Natural killer cell treated with Interleukin-12 subunit alpha and Interleukin-12 subunit beta and Interleukin-15 and Interleukin-18, amount 100 ng/mL, for 72 hours (primary cell): Measurements from ENCODE around the gene SLC16A11. TPM values are rescaled to one million over a fixed set of nuclear protein-coding genes. Genes with fewer than 3 reads are reported as not detected.
A peak's percentile ranks its signal among the peaks of the same experiment; 100 is the strongest.

Source experiments
- ATAC-seq, 2 donors: fragments of 150-1000 bp; cut with Tn5 transposase in 1 of 2; sonication (Bioruptor Pico), chemical (Tn5 transposase) in 1 of 2; 2 replicates each; pipeline ENCODE4 v1.10.0; 2021
- DNase-seq: peaks from one replicate; pipeline ENCODE4 v3.0.0; 2022; ENCODE audit warnings: low spot score
- H3K27ac Mint-ChIP-seq, 2 donors: 1 replicate in 1 of 2; 2 replicates in 1 of 2; pipeline ENCODE4 v1.8.0; 2022; ENCODE audit warnings: mixed read lengths in 2 of 2, mild to moderate bottlenecking in 1 of 2, moderate library complexity in 1 of 2
- H3K27me3 Mint-ChIP-seq, 2 donors: 1 replicate in 1 of 2; 2 replicates in 1 of 2; pipeline ENCODE4 v1.8.0; 2022; ENCODE audit warnings: mixed read lengths in 2 of 2
- H3K36me3 Mint-ChIP-seq: one replicate; pipeline ENCODE4 v1.8.0; 2022; ENCODE audit warnings: mixed read lengths
- H3K4me1 Mint-ChIP-seq, 2 donors: 1 replicate in 1 of 2; 2 replicates in 1 of 2; pipeline ENCODE4 v1.8.0; 2022; ENCODE audit warnings: low read depth in 2 of 2, mixed read lengths in 2 of 2, mild to moderate bottlenecking in 1 of 2
- H3K4me3 Mint-ChIP-seq: one replicate; pipeline ENCODE4 v1.8.0; 2022; ENCODE audit warnings: mixed read lengths
- H3K9me3 Mint-ChIP-seq: 2 replicates; pipeline ENCODE4 v1.8.0; 2022; ENCODE audit warnings: mixed read lengths
- total RNA-seq, 2 donors: library from RNA; stranded (reverse); gene quantifications; one replicate each; pipeline ENCODE4 v1.2.3, GENCODE V29; 2022

Gene SLC16A11
- total RNA-seq, 2 donors from 2014 or later: 1.2 to 1.7 TPM

DNA sequence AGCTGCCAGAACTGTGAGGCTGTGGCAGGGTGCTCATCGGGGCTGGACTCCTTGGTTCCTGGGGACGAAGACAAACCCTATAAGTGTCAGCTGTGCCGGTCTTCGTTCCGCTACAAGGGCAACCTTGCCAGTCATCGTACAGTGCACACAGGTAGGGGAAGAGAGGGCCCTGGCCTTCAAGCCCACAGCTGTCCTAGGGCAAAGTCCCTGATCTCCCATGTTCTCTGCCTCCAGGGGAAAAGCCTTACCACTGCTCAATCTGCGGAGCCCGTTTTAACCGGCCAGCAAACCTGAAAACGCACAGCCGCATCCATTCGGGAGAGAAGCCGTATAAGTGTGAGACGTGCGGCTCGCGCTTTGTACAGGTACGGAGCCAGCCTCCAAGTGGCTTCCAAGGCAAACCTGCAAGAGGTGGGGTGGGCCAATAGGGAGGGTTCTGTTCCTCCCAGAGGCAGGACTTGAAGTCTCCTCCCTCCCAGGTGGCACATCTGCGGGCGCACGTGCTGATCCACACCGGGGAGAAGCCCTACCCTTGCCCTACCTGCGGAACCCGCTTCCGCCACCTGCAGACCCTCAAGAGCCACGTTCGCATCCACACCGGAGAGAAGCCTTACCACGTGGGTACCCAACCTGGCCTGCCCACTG is 17.3 kb downstream of the SLC16A11 start:
- no peaks in the 10 kb centered on the region for H3K36me3 Mint-ChIP-seq
- no peaks in the 10 kb centered on the region for H3K9me3 Mint-ChIP-seq
- H3K4me3 Mint-ChIP-seq: no peak overlapping the region
- peak overlapping the region in 1 of 2 donors; percentile 62 for H3K27ac Mint-ChIP-seq
- peaks cover 52 to 56% of the 10 kb centered on the region in 2 donors for H3K4me1 Mint-ChIP-seq
- DNase-seq: no peak
- H3K27me3 Mint-ChIP-seq: no peaks in the 10 kb centered on the region
- no peak for ATAC-seq

DNA sequence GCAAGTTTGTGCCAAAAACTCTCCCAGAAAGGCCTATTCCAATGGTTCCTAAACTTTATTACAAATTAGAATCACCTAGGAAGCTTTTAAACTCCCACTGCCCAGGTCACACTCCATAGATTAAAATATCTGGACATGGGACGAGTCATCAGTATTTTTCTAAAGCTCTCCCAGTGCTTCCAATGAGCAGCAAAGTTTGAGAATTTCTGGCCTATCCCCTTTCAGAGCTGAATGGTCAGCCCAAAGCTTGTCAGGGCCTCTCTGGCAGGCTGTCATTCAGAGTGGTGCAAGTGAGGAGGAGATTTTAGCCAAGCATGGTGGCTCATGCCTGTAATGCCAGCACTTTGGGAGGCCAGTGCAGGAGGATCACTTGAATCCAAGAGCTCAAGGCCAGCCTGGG is 18.6 kb downstream of the SLC16A11 start:
- DNase-seq (no peak), ATAC-seq (no peak)
- Mint-ChIP-seq H3K27me3 (no peaks in the 10 kb centered on the region), H3K4me1 (peaks cover 58 to 62% of the 10 kb centered on the region in 2 donors), H3K36me3 (no peaks in the 10 kb centered on the region), H3K9me3 (no peaks in the 10 kb centered on the region), H3K4me3 (no peak overlapping the region), H3K27ac (peak overlapping the region in 1 of 2 donors; percentile 68)

DNA sequence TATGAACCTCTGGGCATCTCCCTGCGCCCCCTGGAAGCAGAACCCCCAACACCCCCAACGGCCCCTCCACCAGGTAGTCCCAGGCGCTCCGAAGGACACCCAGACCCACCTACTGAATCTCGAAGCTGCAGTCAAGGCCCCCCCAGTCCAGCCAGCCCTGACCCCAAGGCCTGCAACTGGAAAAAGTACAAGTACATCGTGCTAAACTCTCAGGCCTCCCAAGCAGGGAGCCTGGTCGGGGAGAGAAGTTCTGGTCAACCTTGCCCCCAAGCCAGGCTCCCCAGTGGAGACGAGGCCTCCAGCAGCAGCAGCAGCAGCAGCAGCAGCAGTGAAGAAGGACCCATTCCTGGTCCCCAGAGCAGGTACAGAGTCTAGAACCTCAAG is 19.5 kb downstream of the SLC16A11 start:
- ATAC-seq: no peak
- H3K27ac Mint-ChIP-seq: peak overlapping the region in 1 of 2 donors; percentile 68
- no peaks in the 10 kb centered on the region for H3K27me3 Mint-ChIP-seq
- H3K9me3 Mint-ChIP-seq: no peaks in the 10 kb centered on the region
- no peak for DNase-seq
- no peak overlapping the region for H3K4me3 Mint-ChIP-seq
- H3K4me1 Mint-ChIP-seq: peaks cover 51 to 58% of the 10 kb centered on the region in 2 donors
- H3K36me3 Mint-ChIP-seq: no peaks in the 10 kb centered on the region

DNA sequence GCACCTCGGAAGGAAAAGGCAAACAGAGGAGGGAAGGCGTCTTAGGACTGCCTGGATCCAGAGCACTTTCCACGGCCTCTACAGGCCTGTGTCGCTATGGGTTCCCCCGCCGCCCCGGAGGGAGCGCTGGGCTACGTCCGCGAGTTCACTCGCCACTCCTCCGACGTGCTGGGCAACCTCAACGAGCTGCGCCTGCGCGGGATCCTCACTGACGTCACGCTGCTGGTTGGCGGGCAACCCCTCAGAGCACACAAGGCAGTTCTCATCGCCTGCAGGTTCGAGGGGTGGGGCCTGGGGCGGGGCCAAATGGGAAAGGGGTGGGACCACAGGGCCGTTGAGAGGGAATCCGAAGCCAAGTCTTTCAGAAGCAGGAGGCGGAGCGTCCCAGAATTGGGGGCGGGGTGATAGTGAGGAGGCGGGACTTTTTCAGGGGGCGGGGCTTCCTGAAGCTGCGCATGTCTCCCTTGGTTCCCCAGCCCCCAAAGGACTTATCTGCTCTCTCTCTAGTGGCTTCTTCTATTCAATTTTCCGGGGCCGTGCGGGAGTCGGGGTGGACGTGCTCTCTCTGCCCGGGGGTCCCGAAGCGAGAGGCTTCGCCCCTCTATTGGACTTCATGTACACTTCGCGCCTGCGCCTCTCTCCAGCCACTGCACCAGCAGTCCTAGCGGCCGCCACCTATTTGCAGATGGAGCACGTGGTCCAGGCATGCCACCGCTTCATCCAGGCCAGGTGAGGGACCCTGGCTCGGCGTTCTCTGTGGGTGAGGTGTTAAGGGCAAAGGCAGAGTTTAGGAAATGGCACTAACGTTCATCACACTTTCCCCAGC is 20.1 kb downstream of the SLC16A11 start:
- Mint-ChIP-seq H3K27me3 (no peaks in the 10 kb centered on the region), H3K4me1 (peaks cover 49 to 55% of the 10 kb centered on the region in 2 donors), H3K27ac (peak overlapping the region; percentile 74 to 90), H3K36me3 (no peaks in the 10 kb centered on the region), H3K9me3 (no peaks in the 10 kb centered on the region), H3K4me3 (peak overlapping the region; percentile 80)
- peak; percentile 89 to 94 for ATAC-seq
- DNase-seq: peak; percentile 96

DNA sequence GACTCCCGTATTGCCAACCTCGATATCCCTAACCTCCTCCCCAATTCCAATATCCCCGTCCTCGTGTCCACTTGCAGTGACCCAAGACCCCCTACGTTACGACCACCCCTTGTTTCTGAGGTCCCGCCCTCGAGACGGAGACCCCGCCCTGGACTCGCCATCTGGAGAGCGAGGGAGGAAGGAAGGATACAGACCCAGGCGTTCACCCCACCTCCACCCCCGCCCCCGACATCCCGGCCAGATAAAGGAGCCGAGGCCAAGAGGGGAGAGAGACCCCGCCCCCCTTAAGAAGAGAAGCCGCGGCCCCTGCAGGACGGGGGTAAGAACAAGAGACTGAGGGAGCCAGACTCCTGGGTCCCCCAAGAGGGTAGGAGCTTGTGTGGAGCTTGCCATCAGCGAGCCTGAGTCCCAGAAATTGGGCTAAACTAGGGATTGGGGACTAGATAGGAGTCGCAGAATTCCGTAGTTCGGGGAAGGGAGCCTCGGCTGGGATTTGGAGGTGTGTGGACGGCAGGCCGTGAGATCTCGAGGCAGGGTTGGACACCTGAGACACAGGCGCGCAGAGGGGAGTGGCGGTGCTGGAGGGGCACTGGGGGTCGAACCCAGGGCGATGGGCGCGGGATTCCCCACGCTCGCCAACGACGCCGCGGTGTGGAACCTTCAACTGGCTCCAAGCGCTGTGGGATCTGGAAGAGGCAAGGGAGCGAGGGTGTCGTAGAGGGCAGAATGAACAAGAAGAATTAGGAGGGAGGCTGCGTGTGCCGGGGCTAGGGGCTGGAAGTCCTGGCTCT is 20.9 kb downstream of the SLC16A11 start, which contains the start of gene BCL6B:
Gene BCL6B (plus strand): TSS at position 270 of the 791 bp plus-strand sequence. CDS start 622 bp downstream, outside the sequence.
- H3K4me1 Mint-ChIP-seq: peaks cover 47 to 53% of the 10 kb centered on the region in 2 donors
- H3K27me3 Mint-ChIP-seq: no peaks in the 10 kb centered on the region
- H3K36me3 Mint-ChIP-seq: no peaks in the 10 kb centered on the region
- H3K4me3 Mint-ChIP-seq: peak within 1 kb of the TSS; percentile 80
- ATAC-seq (no peak), DNase-seq (no peak)
- H3K27ac Mint-ChIP-seq: peak within 1 kb of the TSS; percentile 74 to 90
- H3K9me3 Mint-ChIP-seq: no peaks in the 10 kb centered on the region

DNA sequence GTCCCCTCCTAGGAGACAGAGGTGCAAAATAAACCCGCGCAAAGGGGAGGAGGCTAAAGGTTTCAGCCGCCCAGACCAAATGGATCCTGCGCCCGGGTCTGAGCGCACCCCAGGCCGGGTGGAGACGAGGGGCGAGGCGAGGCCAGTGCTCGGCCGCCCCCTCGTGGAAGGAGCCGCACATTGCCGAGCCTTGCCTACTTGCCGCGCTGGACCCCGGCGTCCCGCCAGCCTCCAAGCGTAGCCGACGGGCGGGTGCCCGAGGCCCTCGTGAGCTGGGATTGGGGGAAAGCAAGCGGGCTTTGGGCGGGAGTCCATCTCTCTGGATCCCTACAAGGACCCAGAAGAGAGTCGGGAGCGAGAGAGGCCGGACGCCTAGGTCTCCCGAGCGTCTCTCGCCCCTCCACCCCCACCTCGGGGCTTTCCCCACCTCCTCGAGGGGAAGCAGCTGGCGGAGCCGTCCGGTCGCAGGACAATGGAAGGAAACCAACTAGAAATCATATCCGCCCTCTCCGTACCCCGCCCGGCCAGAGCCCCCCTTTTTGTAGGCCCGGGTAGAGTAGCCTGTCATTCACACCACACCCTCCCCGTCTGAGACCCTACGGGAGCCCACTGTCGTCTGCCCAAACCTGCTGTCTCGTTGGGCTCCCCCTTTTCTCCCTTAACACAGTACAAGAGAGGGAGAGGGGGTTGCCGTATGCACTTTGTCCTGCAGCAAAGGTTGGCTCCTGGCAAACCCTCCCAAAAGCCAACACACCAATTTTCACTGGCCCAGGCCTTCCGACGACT is 21.7 kb downstream of the SLC16A11 start:
- no peaks in the 10 kb centered on the region for H3K27me3 Mint-ChIP-seq
- peak overlapping the region; percentile 74 to 90 for H3K27ac Mint-ChIP-seq
- DNase-seq: peak; percentile 87
- peak overlapping the region; percentile 80 for H3K4me3 Mint-ChIP-seq
- peak; percentile 80 to 84 for ATAC-seq
- H3K4me1 Mint-ChIP-seq: peaks cover 49 to 56% of the 10 kb centered on the region in 2 donors
- H3K9me3 Mint-ChIP-seq: no peaks in the 10 kb centered on the region
- no peaks in the 10 kb centered on the region for H3K36me3 Mint-ChIP-seq

DNA sequence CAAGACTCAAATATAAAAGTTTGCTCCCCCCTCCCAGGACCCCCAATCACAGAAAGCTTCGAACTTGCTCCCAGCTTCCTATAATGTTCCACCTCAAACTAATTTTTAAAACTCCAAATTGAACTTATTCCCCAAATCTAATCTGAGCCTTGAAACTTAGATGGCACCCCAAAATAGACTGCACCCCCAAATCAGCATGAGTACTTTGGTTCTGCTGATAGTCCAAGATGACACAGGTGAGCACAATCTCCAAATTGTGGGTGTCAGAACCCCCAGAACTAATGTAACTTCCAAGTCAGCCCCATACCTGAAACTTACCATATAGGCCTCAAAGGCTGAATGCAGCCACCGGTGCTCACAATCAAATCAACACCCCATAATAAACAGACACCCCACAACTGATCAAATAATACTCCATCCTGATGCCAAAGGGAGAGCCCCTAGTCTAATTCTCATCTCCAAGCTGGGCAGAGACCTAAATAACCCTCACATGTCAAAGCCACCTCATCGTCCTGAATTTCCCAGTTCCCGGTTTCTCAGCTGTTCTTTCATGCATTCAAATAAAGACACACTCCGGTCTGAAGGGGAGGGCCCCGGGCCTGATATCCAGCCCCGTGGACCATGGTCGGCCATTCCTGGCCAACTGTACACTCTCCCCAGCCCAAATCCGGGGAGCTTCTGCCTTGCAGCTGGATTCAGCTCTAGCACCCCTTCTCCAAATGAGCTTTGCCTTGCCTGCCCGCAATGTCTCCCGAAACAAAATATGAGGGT is 22.8 kb downstream of the SLC16A11 start:
- H3K9me3 Mint-ChIP-seq: no peaks in the 10 kb centered on the region

DNA sequence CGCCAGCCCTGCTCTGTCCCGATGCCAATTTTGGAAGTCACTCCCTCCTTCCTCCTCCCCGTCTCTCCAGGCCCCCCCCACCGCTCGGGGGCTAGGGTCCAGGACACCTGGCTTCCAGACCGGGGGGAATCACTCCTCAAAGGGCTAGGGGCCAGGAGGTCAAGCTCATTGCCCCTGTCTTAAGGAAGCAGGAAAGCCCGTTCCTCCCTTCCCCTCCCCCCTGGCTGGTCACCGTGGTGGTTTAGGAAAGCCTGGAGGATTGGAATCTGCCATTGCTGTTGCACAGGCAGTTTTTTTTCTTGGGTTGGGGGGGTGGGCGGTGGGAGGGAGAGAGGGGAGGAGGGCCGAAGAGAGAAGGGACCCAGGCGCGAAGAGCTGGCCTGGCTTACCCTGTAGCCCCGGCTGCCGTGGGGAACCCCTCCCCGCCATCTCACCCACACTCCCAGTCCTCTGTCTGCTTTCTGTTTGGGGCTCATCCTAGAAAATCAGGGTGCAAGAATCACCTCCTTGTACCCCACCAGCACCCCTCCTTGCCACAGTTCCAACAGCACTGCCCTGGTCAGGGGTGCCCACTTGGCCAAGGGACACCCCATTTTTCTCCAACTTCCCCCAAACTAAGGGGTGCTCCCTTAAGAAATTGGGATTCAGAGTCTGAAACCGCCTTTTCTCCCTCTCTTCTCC is 23.9 kb downstream of the SLC16A11 start:
- Mint-ChIP-seq H3K36me3 (no peaks in the 10 kb centered on the region), H3K9me3 (no peaks in the 10 kb centered on the region), H3K4me3 (no peak overlapping the region), H3K4me1 (peaks cover 68 to 71% of the 10 kb centered on the region in 2 donors), H3K27ac (peak overlapping the region; percentile 65 to 74), H3K27me3 (no peaks in the 10 kb centered on the region)
- no peak for ATAC-seq
- no peak for DNase-seq

More for the DNA sequence above, 22.8 kb downstream of the SLC16A11 start:
- peak overlapping the region; percentile 80 for H3K4me3 Mint-ChIP-seq
- peaks cover 57 to 63% of the 10 kb centered on the region in 2 donors for H3K4me1 Mint-ChIP-seq
- ATAC-seq: no peak
- no peaks in the 10 kb centered on the region for H3K36me3 Mint-ChIP-seq
- no peaks in the 10 kb centered on the region for H3K27me3 Mint-ChIP-seq
- no peak for DNase-seq
- H3K27ac Mint-ChIP-seq: peak overlapping the region; percentile 19 to 74

DNA sequence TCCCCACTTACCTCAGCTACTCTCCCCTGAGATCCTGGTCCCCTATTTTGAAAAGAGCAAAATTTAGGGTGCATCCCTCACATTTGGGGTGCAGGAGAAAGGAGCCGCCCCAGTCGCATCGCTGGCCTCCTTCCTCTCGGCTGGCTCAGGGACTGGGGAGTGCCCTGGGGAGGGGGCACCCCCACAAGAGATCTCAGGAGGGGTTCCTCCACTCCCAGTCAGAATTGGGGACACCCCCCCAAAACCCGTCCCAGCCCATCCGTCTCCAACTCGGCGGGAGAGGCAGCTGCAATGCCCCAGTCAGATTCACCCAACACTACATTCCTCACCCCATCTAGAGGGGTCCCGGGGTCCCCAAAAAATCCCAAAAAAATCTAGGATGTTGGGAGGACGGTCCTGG is 24.5 kb downstream of the SLC16A11 start:
- ATAC-seq (no peak), DNase-seq (no peak)
- Mint-ChIP-seq H3K27ac (peak overlapping the region; percentile 65 to 99), H3K9me3 (no peaks in the 10 kb centered on the region), H3K4me3 (no peak overlapping the region), H3K4me1 (peaks cover 69 to 72% of the 10 kb centered on the region in 2 donors), H3K36me3 (peaks cover under 1% of the 10 kb centered on the region), H3K27me3 (no peaks in the 10 kb centered on the region)

DNA sequence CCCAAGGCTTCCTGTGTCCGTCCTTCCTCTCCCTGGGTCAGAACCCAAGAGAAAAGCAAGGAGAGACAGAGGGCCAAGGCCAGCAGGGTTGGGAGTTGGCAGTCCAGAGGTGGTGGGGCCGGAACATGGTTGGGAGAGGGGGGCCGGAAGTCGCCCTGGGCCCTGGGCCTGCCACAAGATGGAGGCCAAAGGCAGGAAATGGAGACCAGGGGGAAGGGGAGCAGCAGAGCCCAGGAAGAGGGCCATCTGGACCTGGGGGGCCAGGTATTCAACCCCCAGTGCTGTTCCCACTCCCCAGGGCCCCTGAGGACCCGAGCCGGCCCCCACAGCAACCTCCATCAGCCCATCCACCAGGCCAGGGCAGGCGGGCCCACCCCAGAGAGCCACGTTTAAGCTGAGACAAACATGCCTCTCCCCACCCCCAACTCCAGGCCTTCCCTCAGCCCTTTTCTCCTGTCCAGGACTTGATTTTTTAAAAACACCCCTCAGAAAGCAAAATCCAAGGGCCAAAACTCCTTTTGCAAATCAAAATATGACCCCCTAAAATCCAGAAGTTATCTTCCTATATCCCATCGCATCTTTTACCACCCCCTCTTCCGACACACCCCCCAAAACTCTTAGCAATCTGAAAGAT is 25.4 kb downstream of the SLC16A11 start:
- H3K4me3 Mint-ChIP-seq: peak overlapping the region; percentile 99
- peaks cover 72 to 74% of the 10 kb centered on the region in 2 donors for H3K4me1 Mint-ChIP-seq
- H3K9me3 Mint-ChIP-seq: no peaks in the 10 kb centered on the region
- peaks cover 8% of the 10 kb centered on the region for H3K36me3 Mint-ChIP-seq
- no peak for DNase-seq
- no peaks in the 10 kb centered on the region for H3K27me3 Mint-ChIP-seq
- no peak for ATAC-seq
- H3K27ac Mint-ChIP-seq: peak overlapping the region; percentile 98 to 99

DNA sequence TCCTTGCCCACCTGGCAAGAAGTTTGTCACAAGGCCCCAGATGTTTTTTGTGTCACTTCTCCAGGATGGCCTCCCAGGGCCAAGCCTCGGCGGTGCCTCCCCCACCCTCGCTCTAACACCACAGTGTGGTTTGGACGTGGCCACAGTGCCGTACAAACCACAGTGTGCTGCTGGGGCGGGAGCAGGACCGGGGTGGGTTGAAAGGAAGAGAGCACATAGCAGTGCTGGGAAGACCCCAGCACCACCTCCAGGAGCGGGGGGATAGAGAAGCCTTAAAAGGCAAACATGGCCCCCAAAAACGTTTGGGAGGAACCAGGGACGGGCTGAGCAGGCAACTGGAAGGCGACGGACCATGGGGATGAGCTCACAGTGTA is 26.1 kb downstream of the SLC16A11 start:
- ATAC-seq: no peak
- H3K36me3 Mint-ChIP-seq: peaks cover 12% of the 10 kb centered on the region
- no peaks in the 10 kb centered on the region for H3K27me3 Mint-ChIP-seq
- H3K9me3 Mint-ChIP-seq: no peaks in the 10 kb centered on the region
- H3K4me1 Mint-ChIP-seq: peaks cover 66 to 74% of the 10 kb centered on the region in 2 donors
- H3K27ac Mint-ChIP-seq: peak overlapping the region; percentile 98 to 99
- DNase-seq: peak; percentile 84
- H3K4me3 Mint-ChIP-seq: peak overlapping the region; percentile 99
